Endodermal cell (in vitro differentiated cells): Measurements from ENCODE around the gene MED19. TPM values are rescaled to one million over a fixed set of nuclear protein-coding genes. Genes with fewer than 3 reads are reported as not detected.

Experiments used
- DNase-seq: peaks from one replicate; pipeline ENCODE4 v3.0.0-alpha.2; 2017
- H3K27ac ChIP-seq: 2 replicates; pipeline ENCODE4 v1.5.1; 2013; ENCODE audit warnings: mild to moderate bottlenecking, low read depth, low read length, moderate library complexity
- H3K27me3 ChIP-seq: 2 replicates; pipeline ENCODE4 v1.6.1; 2013; ENCODE audit warnings: mild to moderate bottlenecking, low read length, moderate library complexity; ENCODE audit not compliant: insufficient read depth, control insufficient read depth, poor library complexity, severe bottlenecking
- H3K36me3 ChIP-seq: 2 replicates; pipeline ENCODE4 v1.7.0; 2013; ENCODE audit warnings: mild to moderate bottlenecking, low read length, moderate library complexity; ENCODE audit not compliant: control insufficient read depth, insufficient read depth
- H3K4me1 ChIP-seq: one replicate; pipeline ENCODE4 v1.7.0; 2013; ENCODE audit warnings: low read length; ENCODE audit not compliant: control insufficient read depth, insufficient read depth
- H3K4me3 ChIP-seq: 2 replicates; pipeline ENCODE4 v1.5.1; 2013; ENCODE audit warnings: mild to moderate bottlenecking, low read length, moderate library complexity
- H3K9ac ChIP-seq: 2 replicates; pipeline ENCODE4 v1.6.1; 2013; ENCODE audit warnings: mild to moderate bottlenecking, low read length, moderate library complexity; ENCODE audit not compliant: poor library complexity, severe bottlenecking; ENCODE audit errors: extremely low read depth
- H3K9me3 ChIP-seq: 2 replicates; pipeline ENCODE4 v1.6.1; 2013; ENCODE audit warnings: mild to moderate bottlenecking, low read length, moderate library complexity; ENCODE audit not compliant: control insufficient read depth
- H3K27ac Mint-ChIP-seq: 2 replicates; pipeline ENCODE4 v1.8.0; 2020; ENCODE audit warnings: mixed read lengths
- H3K27me3 Mint-ChIP-seq: 2 replicates; pipeline ENCODE4 v1.8.0; 2021; ENCODE audit warnings: mild to moderate bottlenecking, mixed read lengths; ENCODE audit not compliant: insufficient read depth
- H3K36me3 Mint-ChIP-seq: 2 replicates; pipeline ENCODE4 v1.8.0; 2020; ENCODE audit warnings: low read depth, mixed read lengths
- H3K4me1 Mint-ChIP-seq: 2 replicates; pipeline ENCODE4 v1.8.0; 2020; ENCODE audit warnings: mixed read lengths
- H3K4me3 Mint-ChIP-seq: 2 replicates; pipeline ENCODE4 v1.8.0; 2020; ENCODE audit warnings: mild to moderate bottlenecking, moderate library complexity, mixed read lengths
- H3K9me3 Mint-ChIP-seq: 2 replicates; pipeline ENCODE4 v1.8.0; 2020; ENCODE audit warnings: mild to moderate bottlenecking, mixed read lengths
- CTCF ChIP-seq: fragments of 200-600 bp; sonication (generic); conservative IDR thresholded peaks from 2 replicates; pipeline ENCODE4 v1.5.0; 2021; ENCODE audit warnings: antibody characterized with exemption, mild to moderate bottlenecking
- WGBS, 2 experiments: methylation state at CpG; one replicate each; pipeline versions ENCODE4 v1.1.5 to v1.1.7; 2013; ENCODE audit warnings: missing lambda C conversion rate in 2 of 2, mixed read lengths in 1 of 2; ENCODE audit not compliant: insufficient coverage in 1 of 2, insufficient read length in 1 of 2; 5-methylcytosine and 5-hydroxymethylcytosine counted together
- total RNA-seq, 2 donors: library from RNA; stranded (reverse); fragmentation: NEBNext Ultra II Directional in 1 of 2; extraction: Animal tissue kit (Norgen Biotek cat#: 25700) in 1 of 2; gene quantifications; 2 replicates in 1 of 2; 3 replicates in 1 of 2; pipeline ENCODE4 v1.2.1, GENCODE V29; 2021

The MED19 gene
- total RNA-seq, 2 donors from 2014 or later: 18.5 TPM

- Mint-ChIP-seq H3K4me3 (no peak overlapping the region), H3K27me3 (no peaks in the 10 kb centered on the region), H3K36me3 (peaks cover 47% of the 10 kb centered on the region), H3K27ac (peak overlapping the region; percentile 68), H3K9me3 (no peaks in the 10 kb centered on the region), H3K4me1 (peaks cover 54% of the 10 kb centered on the region)
- Histone ChIP-seq H3K27me3 (no peaks in the 10 kb centered on the region), H3K27ac (no peak overlapping the region), H3K9me3 (no peaks in the 10 kb centered on the region), H3K9ac (no peak overlapping the region), H3K4me3 (peak overlapping the region; percentile 67), H3K4me1 (peaks cover 19% of the 10 kb centered on the region), H3K36me3 (peaks cover 46% of the 10 kb centered on the region)
- no peak for TF ChIP-seq CTCF
- DNase-seq: no peak
Observed at GRCh38 chr11:57674251-57674650, 37.8 kb downstream of the MED19 start.

GRCh38 chr11:57668434-57668782 is 43.6 kb downstream of the MED19 start:
- H3K4me3 Mint-ChIP-seq: peak overlapping the region; percentile 94
- H3K36me3 ChIP-seq: peaks cover 22% of the 10 kb centered on the region
- no peaks in the 10 kb centered on the region for H3K4me1 ChIP-seq
- no peaks in the 10 kb centered on the region for H3K27me3 Mint-ChIP-seq
- H3K27ac ChIP-seq: peak overlapping the region; percentile 99
- no peak for DNase-seq
- H3K9me3 ChIP-seq: no peaks in the 10 kb centered on the region
- no peak for TF ChIP-seq CTCF
- H3K27me3 ChIP-seq: no peaks in the 10 kb centered on the region
- no peaks in the 10 kb centered on the region for H3K9me3 Mint-ChIP-seq
- H3K36me3 Mint-ChIP-seq: peaks cover 22% of the 10 kb centered on the region
- peak overlapping the region; percentile 100 for H3K27ac Mint-ChIP-seq
- peaks cover 27% of the 10 kb centered on the region for H3K4me1 Mint-ChIP-seq
- H3K9ac ChIP-seq: peak overlapping the region; percentile 97
- WGBS, 2 experiments: 0 to 1% methylated on average over 21 to 31 of the region's 31 CpGs
- peak overlapping the region; percentile 92 for H3K4me3 ChIP-seq

DNA sequence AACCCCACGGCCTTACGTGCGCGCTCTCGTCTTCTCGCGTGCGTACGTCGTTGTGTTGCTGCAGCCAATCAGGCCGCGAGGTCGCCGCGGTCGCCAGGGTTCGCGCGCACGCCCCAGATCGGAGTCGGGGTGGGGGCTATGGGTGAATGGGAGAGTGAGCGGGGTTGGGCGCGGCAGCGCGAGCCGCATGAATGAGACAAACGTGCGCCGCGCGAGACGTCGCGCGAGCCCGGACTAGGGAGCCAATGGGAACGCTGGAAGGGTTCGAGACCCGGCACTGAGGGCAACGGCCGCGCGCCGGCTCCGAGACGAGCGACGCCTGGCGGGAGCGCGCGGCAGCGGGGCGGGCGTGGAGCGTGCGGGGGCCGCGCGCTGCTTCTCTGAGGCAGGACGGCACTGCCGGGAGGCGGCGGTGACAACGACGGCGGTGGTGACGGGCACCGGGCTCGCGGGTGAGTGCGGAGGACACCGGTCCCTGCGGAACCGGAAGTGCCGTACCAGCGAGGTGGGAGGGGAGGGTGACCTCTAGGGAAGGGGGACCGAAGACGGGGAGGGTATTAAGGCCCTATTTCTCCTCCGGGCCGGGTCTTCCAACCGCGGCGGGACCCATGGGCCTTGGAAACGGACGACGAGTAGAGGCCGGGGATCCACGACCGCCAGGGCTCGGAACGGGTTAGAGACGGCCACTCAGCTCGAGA is 44.1 kb downstream of the MED19 start, which contains the start of gene ZDHHC5:
Gene ZDHHC5 (plus strand): TSS at position 379 of the 698 bp plus-strand sequence. CDS start 4,977 bp downstream, outside the sequence.
- peak; percentile 100 for DNase-seq
- TF ChIP-seq CTCF: peak; percentile 65
- Mint-ChIP-seq H3K4me3 (peak within 1 kb of the TSS; percentile 94), H3K4me1 (peaks cover 22% of the 10 kb centered on the region), H3K9me3 (no peaks in the 10 kb centered on the region), H3K27ac (peak within 1 kb of the TSS; percentile 100), H3K36me3 (peaks cover 17% of the 10 kb centered on the region), H3K27me3 (no peaks in the 10 kb centered on the region)
- Histone ChIP-seq H3K27me3 (no peaks in the 10 kb centered on the region), H3K4me1 (no peaks in the 10 kb centered on the region), H3K4me3 (peak within 1 kb of the TSS; percentile 92), H3K27ac (peak within 1 kb of the TSS; percentile 99), H3K36me3 (peaks cover 17% of the 10 kb centered on the region), H3K9me3 (no peaks in the 10 kb centered on the region), H3K9ac (peak within 1 kb of the TSS; percentile 97)
- WGBS, 2 experiments: 0% methylated on average over 54 to 96 of the region's 96 CpGs
